Natural killer cell (primary cell): ENCODE results near the gene TMEM145. TPM values are rescaled to one million over a fixed set of nuclear protein-coding genes. Genes with fewer than 3 reads are reported as not detected.

Experiments
- ATAC-seq, 3 donors: fragments of 150-1000 bp in 2 of 3; fragments of 200-7000 bp in 1 of 3; cut with Tn5 transposase; 1 replicate in 1 of 3; 2 replicates in 2 of 3; pipeline ENCODE4 v1.10.0; 2021; ENCODE audit warnings: mild to moderate bottlenecking in 2 of 3, moderate library complexity in 2 of 3
- DNase-seq, 2 donors: peaks; one replicate each; pipeline versions ENCODE4 v3.0.0 to v3.0.0-alpha.2; 2013 to 2021; ENCODE audit warnings: mixed read lengths in 1 of 2
- H3K27ac ChIP-seq: one replicate; pipeline ENCODE4 v1.5.1; 2013; ENCODE audit warnings: mild to moderate bottlenecking, low read length
- H3K27me3 ChIP-seq: one replicate; pipeline ENCODE4 v1.6.1; 2013; ENCODE audit warnings: low read length; ENCODE audit not compliant: control insufficient read depth, insufficient read depth
- H3K36me3 ChIP-seq: one replicate; pipeline ENCODE4 v1.6.1; 2013; ENCODE audit warnings: low read length; ENCODE audit not compliant: control insufficient read depth, insufficient read depth
- H3K4me1 ChIP-seq: one replicate; pipeline ENCODE4 v1.6.1; 2013; ENCODE audit warnings: low read length; ENCODE audit not compliant: control insufficient read depth, insufficient read depth
- H3K4me3 ChIP-seq: one replicate; pipeline ENCODE4 v1.5.1; 2013; ENCODE audit warnings: low read length
- H3K9me3 ChIP-seq: one replicate; pipeline ENCODE4 v1.6.1; 2013; ENCODE audit warnings: low read length; ENCODE audit not compliant: control insufficient read depth, insufficient read depth
- H3K27ac Mint-ChIP-seq, 2 donors: one replicate each; pipeline ENCODE4 v1.8.0; 2022; ENCODE audit warnings: mild to moderate bottlenecking in 2 of 2, mixed read lengths in 2 of 2, moderate library complexity in 1 of 2
- H3K27me3 Mint-ChIP-seq, 2 donors: one replicate each; pipeline ENCODE4 v1.8.0; 2022; ENCODE audit warnings: low read depth in 2 of 2, mixed read lengths in 2 of 2
- H3K36me3 Mint-ChIP-seq: one replicate; pipeline ENCODE4 v1.8.0; 2022; ENCODE audit warnings: mixed read lengths
- H3K4me1 Mint-ChIP-seq, 2 donors: one replicate each; pipeline ENCODE4 v1.8.0; 2022; ENCODE audit warnings: mixed read lengths in 2 of 2
- H3K4me3 Mint-ChIP-seq: one replicate; pipeline ENCODE4 v1.8.0; 2022; ENCODE audit warnings: mild to moderate bottlenecking, moderate library complexity, mixed read lengths
- H3K9me3 Mint-ChIP-seq, 2 donors: one replicate each; pipeline ENCODE4 v1.8.0; 2022; ENCODE audit warnings: mixed read lengths in 2 of 2
- CTCF ChIP-seq: fragments of 200-600 bp; IDR thresholded peaks from one replicate; pipeline ENCODE4 v1.8.0; 2022; ENCODE audit warnings: antibody characterized with exemption
- WGBS: methylation state at CpG from one replicate; pipeline ENCODE4 v1.1.7; 2013; ENCODE audit warnings: missing lambda C conversion rate; ENCODE audit not compliant: insufficient coverage; 5-methylcytosine and 5-hydroxymethylcytosine counted together
- intact Hi-C: fragments of 100-400 bp; cut with micrococcal nuclease; formaldehyde crosslinking; loops from one replicate; pipeline ENCODE4 v1.14.2; 2022
- total RNA-seq, 4 donors: library from RNA; stranded (reverse); fragments of 120-200 nt in 1 of 4; gene quantifications; one replicate each; pipeline versions ENCODE4 v1.2.3 to v1.2.4, GENCODE V29; 2013 to 2022

The TMEM145 gene
- total RNA-seq, 3 donors from 2014 or later (not counting 1 experiment from before 2014, with no cell fraction given), result not detected

- DNase-seq, result no peak
- Mint-ChIP-seq H3K9me3 (no peaks in the 10 kb centered on the region), H3K27ac (no peak overlapping the region), H3K4me3 (no peak overlapping the region), H3K36me3 (no peaks in the 10 kb centered on the region), H3K27me3 (no peaks in the 10 kb centered on the region), H3K4me1 (no peaks in the 10 kb centered on the region)
- no peak for ATAC-seq
- H3K27ac ChIP-seq, result no peak overlapping the region
- WGBS, result 93% methylated on average over 14 of the region's 14 CpGs
- peaks cover 4% of the 10 kb centered on the region for H3K4me1 ChIP-seq
- peaks cover 3% of the 10 kb centered on the region for H3K36me3 ChIP-seq
- no peak overlapping the region for H3K4me3 ChIP-seq
- no peak for TF ChIP-seq CTCF
- H3K27me3 ChIP-seq, result no peaks in the 10 kb centered on the region
- no peaks in the 10 kb centered on the region for H3K9me3 ChIP-seq
- intact Hi-C loops, result no loop called here
Measured at GRCh38 chr19:42348211-42348610, 35.1 kb downstream of the TMEM145 start.

- ATAC-seq (no peak), DNase-seq (no peak)
- H3K4me1 ChIP-seq, result peaks cover 4% of the 10 kb centered on the region
- no peak overlapping the region for H3K27ac ChIP-seq
- H3K27me3 Mint-ChIP-seq, result no peaks in the 10 kb centered on the region
- H3K27ac Mint-ChIP-seq, result no peak overlapping the region
- 97% methylated on average over 14 of the region's 14 CpGs for WGBS
- no peak for TF ChIP-seq CTCF
- H3K27me3 ChIP-seq, result no peaks in the 10 kb centered on the region
- H3K9me3 Mint-ChIP-seq, result no peaks in the 10 kb centered on the region
- no peaks in the 10 kb centered on the region for H3K9me3 ChIP-seq
- peaks cover 0 to 5% of the 10 kb centered on the region in 2 donors for H3K4me1 Mint-ChIP-seq
- H3K36me3 Mint-ChIP-seq, result no peaks in the 10 kb centered on the region
- no peak overlapping the region for H3K4me3 ChIP-seq
- intact Hi-C loops, result no loop called here
- H3K4me3 Mint-ChIP-seq, result no peak overlapping the region
- H3K36me3 ChIP-seq, result peaks cover 7% of the 10 kb centered on the region
Measured at GRCh38 chr19:42349378-42350107, 36.4 kb downstream of the TMEM145 start.

GRCh38 chr19:42350417-42350816, 37.3 kb downstream of the TMEM145 start:
- ATAC-seq (no peak), DNase-seq (no peak)
- 86% methylated on average over 3 of the region's 3 CpGs for WGBS
- Histone ChIP-seq H3K9me3 (no peaks in the 10 kb centered on the region), H3K36me3 (peaks cover 8% of the 10 kb centered on the region), H3K27ac (no peak overlapping the region), H3K4me1 (peaks cover 4% of the 10 kb centered on the region), H3K4me3 (no peak overlapping the region), H3K27me3 (no peaks in the 10 kb centered on the region)
- H3K27me3 Mint-ChIP-seq, result no peaks in the 10 kb centered on the region
- no peaks in the 10 kb centered on the region for H3K36me3 Mint-ChIP-seq
- no peak for TF ChIP-seq CTCF
- H3K9me3 Mint-ChIP-seq, result no peaks in the 10 kb centered on the region
- intact Hi-C loops, result no loop called here
- H3K4me3 Mint-ChIP-seq, result no peak overlapping the region
- H3K27ac Mint-ChIP-seq, result no peak overlapping the region
- H3K4me1 Mint-ChIP-seq, result peaks cover 0 to 5% of the 10 kb centered on the region in 2 donors
